Endodermal cell (in vitro differentiated cells): Measurements from ENCODE around the gene HOXC12. TPM values are rescaled to one million over a fixed set of nuclear protein-coding genes. Genes with fewer than 3 reads are reported as not detected.
A peak's percentile ranks its signal among the peaks of the same experiment; 100 is the strongest.

Source experiments
- DNase-seq: peaks from one replicate; pipeline ENCODE4 v3.0.0-alpha.2; 2017
- H3K27ac ChIP-seq: 2 replicates; pipeline ENCODE4 v1.5.1; 2013; ENCODE audit warnings: mild to moderate bottlenecking, low read depth, low read length, moderate library complexity
- H3K27me3 ChIP-seq: 2 replicates; pipeline ENCODE4 v1.6.1; 2013; ENCODE audit warnings: mild to moderate bottlenecking, low read length, moderate library complexity; ENCODE audit not compliant: insufficient read depth, control insufficient read depth, poor library complexity, severe bottlenecking
- H3K36me3 ChIP-seq: 2 replicates; pipeline ENCODE4 v1.7.0; 2013; ENCODE audit warnings: mild to moderate bottlenecking, low read length, moderate library complexity; ENCODE audit not compliant: control insufficient read depth, insufficient read depth
- H3K4me1 ChIP-seq: one replicate; pipeline ENCODE4 v1.7.0; 2013; ENCODE audit warnings: low read length; ENCODE audit not compliant: control insufficient read depth, insufficient read depth
- H3K4me3 ChIP-seq: 2 replicates; pipeline ENCODE4 v1.5.1; 2013; ENCODE audit warnings: mild to moderate bottlenecking, low read length, moderate library complexity
- H3K9ac ChIP-seq: 2 replicates; pipeline ENCODE4 v1.6.1; 2013; ENCODE audit warnings: mild to moderate bottlenecking, low read length, moderate library complexity; ENCODE audit not compliant: poor library complexity, severe bottlenecking; ENCODE audit errors: extremely low read depth
- H3K9me3 ChIP-seq: 2 replicates; pipeline ENCODE4 v1.6.1; 2013; ENCODE audit warnings: mild to moderate bottlenecking, low read length, moderate library complexity; ENCODE audit not compliant: control insufficient read depth
- H3K27ac Mint-ChIP-seq: 2 replicates; pipeline ENCODE4 v1.8.0; 2020; ENCODE audit warnings: mixed read lengths
- H3K27me3 Mint-ChIP-seq: 2 replicates; pipeline ENCODE4 v1.8.0; 2021; ENCODE audit warnings: mild to moderate bottlenecking, mixed read lengths; ENCODE audit not compliant: insufficient read depth
- H3K36me3 Mint-ChIP-seq: 2 replicates; pipeline ENCODE4 v1.8.0; 2020; ENCODE audit warnings: low read depth, mixed read lengths
- H3K4me1 Mint-ChIP-seq: 2 replicates; pipeline ENCODE4 v1.8.0; 2020; ENCODE audit warnings: mixed read lengths
- H3K4me3 Mint-ChIP-seq: 2 replicates; pipeline ENCODE4 v1.8.0; 2020; ENCODE audit warnings: mild to moderate bottlenecking, moderate library complexity, mixed read lengths
- H3K9me3 Mint-ChIP-seq: 2 replicates; pipeline ENCODE4 v1.8.0; 2020; ENCODE audit warnings: mild to moderate bottlenecking, mixed read lengths
- CTCF ChIP-seq: fragments of 200-600 bp; sonication (generic); conservative IDR thresholded peaks from 2 replicates; pipeline ENCODE4 v1.5.0; 2021; ENCODE audit warnings: antibody characterized with exemption, mild to moderate bottlenecking
- WGBS, 2 experiments: methylation state at CpG; one replicate each; pipeline versions ENCODE4 v1.1.5 to v1.1.7; 2013; ENCODE audit warnings: missing lambda C conversion rate in 2 of 2, mixed read lengths in 1 of 2; ENCODE audit not compliant: insufficient coverage in 1 of 2, insufficient read length in 1 of 2; 5-methylcytosine and 5-hydroxymethylcytosine counted together
- total RNA-seq, 2 donors: library from RNA; stranded (reverse); fragmentation: NEBNext Ultra II Directional in 1 of 2; extraction: Animal tissue kit (Norgen Biotek cat#: 25700) in 1 of 2; gene quantifications; 2 replicates in 1 of 2; 3 replicates in 1 of 2; pipeline ENCODE4 v1.2.1, GENCODE V29; 2021

The HOXC12 gene
- total RNA-seq, 2 donors from 2014 or later = not detected

GRCh38 chr12:53960187-53961024 lies 5.7 kb downstream of the HOXC12 start:
- no peak for TF ChIP-seq CTCF
- Histone ChIP-seq H3K9ac (no peak overlapping the region), H3K4me3 (no peak overlapping the region), H3K9me3 (peaks cover 4% of the 10 kb centered on the region), H3K27ac (no peak overlapping the region), H3K27me3 (peaks cover 100% of the 10 kb centered on the region), H3K4me1 (no peaks in the 10 kb centered on the region), H3K36me3 (no peaks in the 10 kb centered on the region)
- Mint-ChIP-seq H3K9me3 (no peaks in the 10 kb centered on the region), H3K27me3 (peaks cover 100% of the 10 kb centered on the region), H3K36me3 (no peaks in the 10 kb centered on the region), H3K4me1 (no peaks in the 10 kb centered on the region), H3K4me3 (no peak overlapping the region), H3K27ac (no peak overlapping the region)
- peak; percentile 76 for DNase-seq
- 28 to 50% methylated on average over 10 to 39 of the region's 39 CpGs for WGBS, 2 experiments

- Histone ChIP-seq H3K4me3 (no peak overlapping the region), H3K9ac (no peak overlapping the region), H3K9me3 (no peaks in the 10 kb centered on the region), H3K27ac (no peak overlapping the region), H3K36me3 (no peaks in the 10 kb centered on the region), H3K27me3 (peaks cover 100% of the 10 kb centered on the region), H3K4me1 (no peaks in the 10 kb centered on the region)
- no peaks in the 10 kb centered on the region for H3K9me3 Mint-ChIP-seq
- H3K27ac Mint-ChIP-seq = no peak overlapping the region
- H3K27me3 Mint-ChIP-seq = peaks cover 100% of the 10 kb centered on the region
- H3K4me3 Mint-ChIP-seq = no peak overlapping the region
- H3K36me3 Mint-ChIP-seq = no peaks in the 10 kb centered on the region
- peaks cover under 1% of the 10 kb centered on the region for H3K4me1 Mint-ChIP-seq
- TF ChIP-seq CTCF = peak; percentile 55
- DNase-seq = peak; percentile 88
- 2 to 6% methylated on average over 36 to 72 of the region's 72 CpGs for WGBS, 2 experiments
These were observed 6.5 kb downstream of the HOXC12 start for GRCh38 chr12:53961025-53961761.

GRCh38 chr12:53963005-53963404 lies 8.3 kb downstream of the HOXC12 start:
- Mint-ChIP-seq H3K27ac (no peak overlapping the region), H3K9me3 (no peaks in the 10 kb centered on the region), H3K36me3 (no peaks in the 10 kb centered on the region), H3K27me3 (peaks cover 100% of the 10 kb centered on the region), H3K4me1 (peaks cover 6% of the 10 kb centered on the region), H3K4me3 (no peak overlapping the region)
- DNase-seq = no peak
- WGBS, 2 experiments = 35 to 44% methylated on average over 5 to 7 of the region's 7 CpGs
- no peak overlapping the region for H3K9ac ChIP-seq
- no peaks in the 10 kb centered on the region for H3K36me3 ChIP-seq
- peaks cover 100% of the 10 kb centered on the region for H3K27me3 ChIP-seq
- H3K9me3 ChIP-seq = no peaks in the 10 kb centered on the region
- H3K27ac ChIP-seq = no peak overlapping the region
- no peak for TF ChIP-seq CTCF
- no peak overlapping the region for H3K4me3 ChIP-seq
- no peaks in the 10 kb centered on the region for H3K4me1 ChIP-seq
